Measurements from ENCODE around the gene PVALEF.

GRCh38 chr17:81154961-81155360 is 10.3 kb upstream of the PVALEF start:
- TF ChIP-seq CTCF (IDR thresholded peaks at IDR 0.05), result no peak
- TF ChIP-seq ZFX (IDR thresholded peaks at IDR 0.05; ENCODE audit: borderline replicate concordance), result no peak
